ENCODE results near the gene CPNE2.

The CPNE2 gene

DNA sequence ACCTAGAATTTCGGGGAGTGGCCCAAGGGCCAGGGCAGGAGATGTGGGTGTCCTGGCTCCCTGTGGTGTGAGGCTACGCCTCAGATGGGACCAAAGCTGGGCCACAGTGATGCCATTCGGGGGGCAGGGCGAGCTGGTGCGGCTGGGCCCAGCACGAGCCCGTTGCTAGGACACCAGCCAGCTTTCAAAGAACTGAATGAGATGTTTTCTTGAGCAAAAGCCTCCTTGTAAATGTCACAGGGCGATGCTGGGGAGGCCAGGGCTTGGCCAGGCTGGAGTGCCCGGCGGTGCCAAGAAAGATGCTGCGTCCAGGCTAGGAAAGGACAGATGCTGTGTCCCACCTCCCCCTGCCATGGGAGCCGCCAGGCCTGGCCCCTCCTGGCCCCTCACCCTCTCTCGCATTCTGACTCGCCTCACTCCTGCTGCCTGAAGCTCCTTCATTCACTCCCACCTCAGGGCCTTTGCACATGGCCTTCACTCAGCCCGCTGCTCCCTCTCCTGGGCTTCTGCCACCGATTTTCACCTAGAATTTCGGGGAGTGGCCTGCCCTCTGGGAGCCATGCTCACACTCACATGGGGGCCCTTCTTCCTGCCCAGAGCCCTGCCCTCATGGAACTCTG lies 39.1 kb downstream of the CPNE2 start:
- Histone ChIP-seq H3K9ac (ENCODE audit: low read depth in 1 of 2, low read length in 2 of 2) (peak overlapping the region in 1 of 2 donors; percentile 66), H3K27me3 (ENCODE audit: control insufficient read depth in 2 of 2, insufficient read depth in 2 of 2, low read length in 2 of 2) (no peaks in the 10 kb centered on the region), H3K4me3 (ENCODE audit: low read length in 2 of 2) (no peak overlapping the region), H3K9me3 (ENCODE audit: control insufficient read depth in 2 of 2, low read length in 2 of 2) (no peaks in the 10 kb centered on the region), H3K27ac (ENCODE audit: low read depth in 2 of 2, low read length in 2 of 2) (peak overlapping the region; percentile 91 to 94), H3K36me3 (ENCODE audit: control insufficient read depth in 2 of 2, insufficient read depth in 2 of 2, low read length in 2 of 2) (no peaks in the 10 kb centered on the region), H3K4me1 (ENCODE audit: control insufficient read depth in 2 of 2, insufficient read depth in 2 of 2, low read length in 2 of 2) (peaks cover 40 to 50% of the 10 kb centered on the region in 2 donors)

DNA sequence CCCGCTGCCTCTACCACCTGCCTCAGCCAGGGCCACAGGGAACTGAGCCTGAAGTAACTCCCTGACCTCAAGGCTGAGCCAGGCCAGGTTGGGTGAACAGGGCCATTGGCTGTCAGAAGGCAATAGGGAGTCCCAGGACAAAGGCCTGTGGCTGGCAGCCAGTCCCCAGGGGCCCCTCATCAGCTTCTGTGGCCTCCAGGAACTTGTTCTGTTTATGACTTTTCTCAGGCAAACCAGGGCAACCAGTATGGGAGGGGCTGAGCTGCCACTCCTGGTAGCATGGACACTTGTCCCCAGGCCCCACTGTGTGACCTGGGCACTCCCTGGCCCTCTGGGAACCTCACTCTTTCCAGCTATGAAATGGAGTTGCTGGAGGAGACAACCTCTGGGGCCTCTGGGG lies 40.1 kb downstream of the CPNE2 start:
- H3K27me3 ChIP-seq (ENCODE audit: control insufficient read depth in 2 of 2, insufficient read depth in 2 of 2, low read length in 2 of 2), result no peaks in the 10 kb centered on the region
- no peaks in the 10 kb centered on the region for H3K9me3 ChIP-seq (ENCODE audit: control insufficient read depth in 2 of 2, low read length in 2 of 2)
- H3K9ac ChIP-seq (ENCODE audit: low read depth in 1 of 2, low read length in 2 of 2), result peak overlapping the region; percentile 56 to 66
- peak overlapping the region; percentile 26 to 55 for H3K4me3 ChIP-seq (ENCODE audit: low read length in 2 of 2)
- peaks cover 0 to 4% of the 10 kb centered on the region in 2 donors for H3K36me3 ChIP-seq (ENCODE audit: control insufficient read depth in 2 of 2, insufficient read depth in 2 of 2, low read length in 2 of 2)
- H3K27ac ChIP-seq (ENCODE audit: low read depth in 2 of 2, low read length in 2 of 2), result peak overlapping the region; percentile 91 to 94
- H3K4me1 ChIP-seq (ENCODE audit: control insufficient read depth in 2 of 2, insufficient read depth in 2 of 2, low read length in 2 of 2), result peaks cover 40 to 50% of the 10 kb centered on the region in 2 donors

DNA sequence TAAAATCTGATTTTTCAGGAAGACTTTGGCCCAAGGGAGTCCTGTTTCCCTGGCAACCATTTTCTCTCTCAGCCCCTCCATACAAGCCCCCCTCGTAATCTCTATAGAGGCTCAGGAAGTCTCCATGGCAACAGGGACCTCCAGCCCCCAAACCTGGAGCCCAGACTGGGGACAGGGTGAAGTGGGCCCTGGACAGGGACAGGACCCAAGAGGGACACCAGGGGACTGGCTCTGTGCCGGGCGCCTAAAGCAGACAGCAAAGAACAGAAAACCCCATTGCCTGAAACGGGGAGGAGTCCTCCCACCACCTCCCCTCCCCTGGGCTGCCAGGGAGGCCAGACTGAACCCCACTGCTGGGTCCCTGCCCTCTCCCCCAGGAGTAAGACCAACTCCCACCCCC lies 40.6 kb downstream of the CPNE2 start:
- Histone ChIP-seq H3K27me3 (ENCODE audit: control insufficient read depth in 2 of 2, insufficient read depth in 2 of 2, low read length in 2 of 2) (no peaks in the 10 kb centered on the region), H3K4me3 (ENCODE audit: low read length in 2 of 2) (no peak overlapping the region), H3K9me3 (ENCODE audit: control insufficient read depth in 2 of 2, low read length in 2 of 2) (no peaks in the 10 kb centered on the region), H3K36me3 (ENCODE audit: control insufficient read depth in 2 of 2, insufficient read depth in 2 of 2, low read length in 2 of 2) (peaks cover 0 to 4% of the 10 kb centered on the region in 2 donors), H3K27ac (ENCODE audit: low read depth in 2 of 2, low read length in 2 of 2) (peak overlapping the region; percentile 91 to 94), H3K4me1 (ENCODE audit: control insufficient read depth in 2 of 2, insufficient read depth in 2 of 2, low read length in 2 of 2) (peaks cover 40 to 50% of the 10 kb centered on the region in 2 donors), H3K9ac (ENCODE audit: low read depth in 1 of 2, low read length in 2 of 2) (peak overlapping the region in 1 of 2 donors; percentile 66)

DNA sequence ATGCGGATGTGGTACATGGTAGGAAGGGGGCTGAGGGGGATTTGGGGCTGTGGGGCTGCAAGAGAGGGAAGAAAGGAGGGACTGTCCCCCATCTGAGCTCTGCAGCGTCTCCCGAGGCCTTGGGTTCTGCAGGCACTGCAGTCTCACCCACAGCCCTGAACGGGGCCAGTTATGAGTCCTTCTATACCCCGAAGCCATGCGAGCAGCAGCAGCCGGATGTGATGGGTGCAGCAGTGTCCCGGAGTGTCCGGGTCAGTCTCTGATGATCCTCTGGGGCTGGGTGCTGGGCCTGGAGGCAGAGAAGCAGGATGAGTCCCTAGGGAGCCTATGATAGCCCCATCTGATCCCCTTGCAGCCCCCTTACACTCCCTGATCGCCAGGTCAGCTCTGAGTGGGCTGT lies 41.5 kb downstream of the CPNE2 start:
- Histone ChIP-seq H3K9ac (ENCODE audit: low read depth in 1 of 2, low read length in 2 of 2) (peak overlapping the region; percentile 65 to 68), H3K9me3 (ENCODE audit: control insufficient read depth in 2 of 2, low read length in 2 of 2) (no peaks in the 10 kb centered on the region), H3K27me3 (ENCODE audit: control insufficient read depth in 2 of 2, insufficient read depth in 2 of 2, low read length in 2 of 2) (no peaks in the 10 kb centered on the region), H3K27ac (ENCODE audit: low read depth in 2 of 2, low read length in 2 of 2) (peak overlapping the region; percentile 91 to 94), H3K36me3 (ENCODE audit: control insufficient read depth in 2 of 2, insufficient read depth in 2 of 2, low read length in 2 of 2) (peaks cover 0 to 4% of the 10 kb centered on the region in 2 donors), H3K4me1 (ENCODE audit: control insufficient read depth in 2 of 2, insufficient read depth in 2 of 2, low read length in 2 of 2) (peaks cover 40 to 50% of the 10 kb centered on the region in 2 donors), H3K4me3 (ENCODE audit: low read length in 2 of 2) (no peak overlapping the region)

DNA sequence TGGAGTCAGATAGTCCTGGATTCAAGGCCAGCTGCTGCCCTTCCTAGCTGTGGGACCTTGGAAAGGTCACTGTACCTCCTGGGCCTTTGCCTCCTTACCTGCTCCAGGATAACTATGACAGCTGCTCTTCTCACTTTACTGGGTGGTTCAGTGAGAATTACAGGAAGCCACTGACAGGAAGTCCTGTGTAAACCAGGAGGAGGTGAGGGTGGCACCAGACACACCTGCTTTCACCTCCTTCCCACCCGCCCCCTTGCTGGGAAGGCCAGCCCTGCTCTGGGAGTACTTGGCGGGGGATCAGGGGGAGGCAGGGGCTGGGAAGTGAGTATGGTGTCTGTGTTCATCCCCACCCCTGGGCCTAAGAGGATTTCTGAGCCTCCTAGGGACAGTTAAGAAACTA lies 42.6 kb downstream of the CPNE2 start:
- Histone ChIP-seq H3K36me3 (ENCODE audit: control insufficient read depth in 2 of 2, insufficient read depth in 2 of 2, low read length in 2 of 2) (peaks cover 0 to 4% of the 10 kb centered on the region in 2 donors), H3K4me3 (ENCODE audit: low read length in 2 of 2) (peak overlapping the region; percentile 10 to 28), H3K27ac (ENCODE audit: low read depth in 2 of 2, low read length in 2 of 2) (peak overlapping the region; percentile 91 to 94), H3K27me3 (ENCODE audit: control insufficient read depth in 2 of 2, insufficient read depth in 2 of 2, low read length in 2 of 2) (no peaks in the 10 kb centered on the region), H3K4me1 (ENCODE audit: control insufficient read depth in 2 of 2, insufficient read depth in 2 of 2, low read length in 2 of 2) (peaks cover 40 to 56% of the 10 kb centered on the region in 2 donors), H3K9ac (ENCODE audit: low read depth in 1 of 2, low read length in 2 of 2) (peak overlapping the region; percentile 65 to 68), H3K9me3 (ENCODE audit: control insufficient read depth in 2 of 2, low read length in 2 of 2) (no peaks in the 10 kb centered on the region)

DNA sequence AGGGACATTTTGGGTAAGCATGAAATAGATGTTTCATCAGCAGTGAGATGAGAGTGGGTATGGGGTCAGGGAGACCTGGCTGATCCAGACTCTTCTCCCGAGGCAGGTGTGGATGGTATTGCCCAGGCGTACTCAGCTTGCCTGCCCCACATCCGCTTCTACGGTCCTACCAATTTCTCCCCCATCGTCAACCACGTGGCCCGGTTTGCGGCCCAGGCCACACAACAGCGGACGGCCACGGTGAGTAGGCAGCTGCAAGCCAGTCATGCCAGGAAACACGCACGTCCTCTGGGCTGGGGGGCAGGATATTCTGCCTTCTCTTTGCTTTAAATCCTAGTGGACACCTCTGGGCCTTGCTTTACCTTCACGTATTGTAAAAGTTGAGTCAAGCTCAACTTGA lies 44.7 kb downstream of the CPNE2 start:
- Histone ChIP-seq H3K9ac (ENCODE audit: low read depth in 1 of 2, low read length in 2 of 2) (no peak overlapping the region), H3K9me3 (ENCODE audit: control insufficient read depth in 2 of 2, low read length in 2 of 2) (no peaks in the 10 kb centered on the region), H3K4me1 (ENCODE audit: control insufficient read depth in 2 of 2, insufficient read depth in 2 of 2, low read length in 2 of 2) (peaks cover 37 to 53% of the 10 kb centered on the region in 2 donors), H3K36me3 (ENCODE audit: control insufficient read depth in 2 of 2, insufficient read depth in 2 of 2, low read length in 2 of 2) (peaks cover 0 to 4% of the 10 kb centered on the region in 2 donors), H3K27ac (ENCODE audit: low read depth in 2 of 2, low read length in 2 of 2) (no peak overlapping the region), H3K4me3 (ENCODE audit: low read length in 2 of 2) (no peak overlapping the region), H3K27me3 (ENCODE audit: control insufficient read depth in 2 of 2, insufficient read depth in 2 of 2, low read length in 2 of 2) (no peaks in the 10 kb centered on the region)

DNA sequence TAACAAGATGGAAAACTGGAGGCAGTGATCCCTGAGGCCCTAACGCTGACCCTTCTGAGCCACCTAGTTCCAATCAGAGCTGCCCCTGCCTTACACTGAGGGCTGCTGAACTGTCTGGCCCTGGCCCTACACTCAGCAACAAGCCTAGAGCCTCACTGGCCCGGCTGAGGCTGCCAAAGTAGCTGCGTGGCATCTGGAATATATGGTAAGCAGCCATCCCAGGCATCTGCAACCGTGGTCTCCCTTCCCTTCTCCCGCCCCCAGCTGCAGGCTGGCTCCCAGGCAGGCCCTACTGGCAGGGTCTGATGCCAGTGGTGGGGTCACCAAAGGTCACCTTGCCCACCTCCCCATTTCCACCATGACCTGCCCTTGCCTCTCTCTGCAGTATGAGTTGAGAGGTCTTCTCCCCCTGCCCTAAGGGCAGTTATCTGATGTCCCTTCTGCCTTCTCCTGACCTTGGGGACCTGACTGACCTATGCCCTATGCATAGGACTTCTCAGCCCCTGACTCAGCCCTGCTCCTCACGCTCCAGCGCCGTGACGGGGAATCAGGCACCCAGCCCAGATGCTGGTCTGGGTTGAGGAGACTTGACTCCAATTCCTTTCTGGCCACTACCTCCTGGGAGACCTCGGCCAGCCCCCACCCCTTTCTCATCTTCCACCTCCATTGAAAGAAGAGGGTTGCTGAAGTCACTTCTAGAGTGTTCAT lies 45.3 kb downstream of the CPNE2 start:
- no peak overlapping the region for H3K27ac ChIP-seq (ENCODE audit: low read depth in 2 of 2, low read length in 2 of 2)
- no peak overlapping the region for H3K4me3 ChIP-seq (ENCODE audit: low read length in 2 of 2)
- H3K4me1 ChIP-seq (ENCODE audit: control insufficient read depth in 2 of 2, insufficient read depth in 2 of 2, low read length in 2 of 2), result peaks cover 36 to 48% of the 10 kb centered on the region in 2 donors
- H3K27me3 ChIP-seq (ENCODE audit: control insufficient read depth in 2 of 2, insufficient read depth in 2 of 2, low read length in 2 of 2), result no peaks in the 10 kb centered on the region
- H3K36me3 ChIP-seq (ENCODE audit: control insufficient read depth in 2 of 2, insufficient read depth in 2 of 2, low read length in 2 of 2), result peaks cover 0 to 4% of the 10 kb centered on the region in 2 donors
- no peak overlapping the region for H3K9ac ChIP-seq (ENCODE audit: low read depth in 1 of 2, low read length in 2 of 2)
- H3K9me3 ChIP-seq (ENCODE audit: control insufficient read depth in 2 of 2, low read length in 2 of 2), result no peaks in the 10 kb centered on the region

DNA sequence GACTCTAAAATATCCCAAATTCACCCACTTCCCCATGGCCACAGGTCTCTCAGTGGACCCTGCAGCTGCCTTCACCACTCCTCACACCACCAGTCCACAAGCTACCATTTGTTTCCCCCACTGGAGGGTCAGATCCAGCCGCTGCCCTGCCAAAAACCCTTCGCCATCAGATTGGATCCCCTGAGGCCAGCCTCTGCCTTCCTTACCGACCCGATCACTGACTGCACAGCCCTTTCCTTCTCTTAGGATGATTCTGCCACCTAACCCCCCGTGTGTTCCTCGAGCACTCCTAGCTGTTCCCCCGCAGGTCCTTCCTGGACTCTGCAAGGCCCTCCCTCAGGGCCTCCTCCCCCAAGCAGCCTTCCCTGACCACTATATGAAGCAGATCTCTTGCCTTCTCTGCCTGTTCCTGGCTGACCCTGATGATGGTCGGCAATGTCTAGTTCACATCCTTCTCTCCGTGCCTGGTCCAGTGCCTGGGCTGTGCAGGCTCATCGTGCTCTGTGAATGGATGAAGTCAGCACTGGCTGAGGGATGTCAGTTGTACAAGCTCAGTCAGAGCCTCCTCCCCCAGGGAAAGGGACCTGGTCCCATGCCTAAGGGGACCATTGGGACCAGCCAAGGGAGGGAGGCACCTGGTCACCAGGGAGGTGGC lies 46.0 kb downstream of the CPNE2 start:
- Histone ChIP-seq H3K27ac (ENCODE audit: low read depth in 2 of 2, low read length in 2 of 2) (no peak overlapping the region), H3K36me3 (ENCODE audit: control insufficient read depth in 2 of 2, insufficient read depth in 2 of 2, low read length in 2 of 2) (peaks cover 0 to 4% of the 10 kb centered on the region in 2 donors), H3K9ac (ENCODE audit: low read depth in 1 of 2, low read length in 2 of 2) (no peak overlapping the region)

DNA sequence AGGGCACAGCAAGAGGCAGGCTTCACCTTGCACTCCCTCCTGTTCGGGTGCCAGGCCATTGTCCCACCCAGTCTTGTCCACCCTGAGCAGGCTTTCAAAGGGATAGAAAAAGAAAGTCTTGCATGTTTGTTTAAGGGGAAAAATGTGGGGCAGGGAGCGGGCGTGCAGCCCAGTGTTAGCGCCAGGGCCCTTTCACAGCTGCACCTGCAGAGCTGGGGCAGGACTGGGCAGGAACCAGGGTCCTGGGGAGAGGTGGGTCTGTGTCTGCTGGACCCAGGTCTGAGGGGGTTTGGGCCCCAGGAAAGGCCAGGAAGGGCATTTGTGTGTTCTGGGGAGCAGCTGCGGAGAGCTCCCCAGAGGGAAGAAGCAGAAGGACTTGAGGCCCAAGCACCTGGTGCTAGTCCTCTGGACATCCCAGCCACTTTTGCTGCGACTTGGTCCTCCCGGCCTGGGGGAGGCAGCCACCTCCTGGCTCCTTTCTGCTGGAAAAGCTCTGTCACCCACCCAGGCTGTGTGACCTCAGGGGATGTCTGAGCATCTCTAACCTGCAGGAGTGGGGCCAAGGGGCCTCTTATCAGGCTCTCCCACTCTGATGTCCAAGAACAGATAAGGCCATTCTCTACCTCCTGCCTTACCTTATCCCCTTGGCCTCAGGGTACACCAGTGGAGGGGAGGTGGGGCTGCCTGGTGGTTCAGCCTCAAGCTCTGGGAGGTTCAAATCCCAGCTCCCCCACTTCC lies 48.7 kb downstream of the CPNE2 start:
- Histone ChIP-seq H3K4me1 (ENCODE audit: control insufficient read depth in 2 of 2, insufficient read depth in 2 of 2, low read length in 2 of 2) (peaks cover 24 to 37% of the 10 kb centered on the region in 2 donors), H3K27me3 (ENCODE audit: control insufficient read depth in 2 of 2, insufficient read depth in 2 of 2, low read length in 2 of 2) (no peaks in the 10 kb centered on the region), H3K4me3 (ENCODE audit: low read length in 2 of 2) (no peak overlapping the region), H3K27ac (ENCODE audit: low read depth in 2 of 2, low read length in 2 of 2) (no peak overlapping the region), H3K9ac (ENCODE audit: low read depth in 1 of 2, low read length in 2 of 2) (no peak overlapping the region), H3K9me3 (ENCODE audit: control insufficient read depth in 2 of 2, low read length in 2 of 2) (no peaks in the 10 kb centered on the region), H3K36me3 (ENCODE audit: control insufficient read depth in 2 of 2, insufficient read depth in 2 of 2, low read length in 2 of 2) (peaks cover 0 to 4% of the 10 kb centered on the region in 2 donors)

More for the DNA sequence above, 46.0 kb downstream of the CPNE2 start:
- H3K4me1 ChIP-seq (ENCODE audit: control insufficient read depth in 2 of 2, insufficient read depth in 2 of 2, low read length in 2 of 2), result peaks cover 35 to 48% of the 10 kb centered on the region in 2 donors
- no peak overlapping the region for H3K4me3 ChIP-seq (ENCODE audit: low read length in 2 of 2)
- no peaks in the 10 kb centered on the region for H3K9me3 ChIP-seq (ENCODE audit: control insufficient read depth in 2 of 2, low read length in 2 of 2)
- H3K27me3 ChIP-seq (ENCODE audit: control insufficient read depth in 2 of 2, insufficient read depth in 2 of 2, low read length in 2 of 2), result no peaks in the 10 kb centered on the region

All from mucosa of rectum (tissue), 2 donors.